Mammary microvascular endothelial cell (primary cell): Measurements from ENCODE around the gene LRRC10B. TPM values are rescaled to one million over a fixed set of nuclear protein-coding genes. Genes with fewer than 3 reads are reported as not detected.

Experiments used
- total RNA-seq: library from RNA; depleted of rRNA; stranded (reverse); fragments of >200 nt; gene quantifications from 2 replicates; pipeline ENCODE4 v1.2.3, GENCODE V29; 2015

The LRRC10B gene
- not detected in 2 replicates for total RNA-seq

DNA sequence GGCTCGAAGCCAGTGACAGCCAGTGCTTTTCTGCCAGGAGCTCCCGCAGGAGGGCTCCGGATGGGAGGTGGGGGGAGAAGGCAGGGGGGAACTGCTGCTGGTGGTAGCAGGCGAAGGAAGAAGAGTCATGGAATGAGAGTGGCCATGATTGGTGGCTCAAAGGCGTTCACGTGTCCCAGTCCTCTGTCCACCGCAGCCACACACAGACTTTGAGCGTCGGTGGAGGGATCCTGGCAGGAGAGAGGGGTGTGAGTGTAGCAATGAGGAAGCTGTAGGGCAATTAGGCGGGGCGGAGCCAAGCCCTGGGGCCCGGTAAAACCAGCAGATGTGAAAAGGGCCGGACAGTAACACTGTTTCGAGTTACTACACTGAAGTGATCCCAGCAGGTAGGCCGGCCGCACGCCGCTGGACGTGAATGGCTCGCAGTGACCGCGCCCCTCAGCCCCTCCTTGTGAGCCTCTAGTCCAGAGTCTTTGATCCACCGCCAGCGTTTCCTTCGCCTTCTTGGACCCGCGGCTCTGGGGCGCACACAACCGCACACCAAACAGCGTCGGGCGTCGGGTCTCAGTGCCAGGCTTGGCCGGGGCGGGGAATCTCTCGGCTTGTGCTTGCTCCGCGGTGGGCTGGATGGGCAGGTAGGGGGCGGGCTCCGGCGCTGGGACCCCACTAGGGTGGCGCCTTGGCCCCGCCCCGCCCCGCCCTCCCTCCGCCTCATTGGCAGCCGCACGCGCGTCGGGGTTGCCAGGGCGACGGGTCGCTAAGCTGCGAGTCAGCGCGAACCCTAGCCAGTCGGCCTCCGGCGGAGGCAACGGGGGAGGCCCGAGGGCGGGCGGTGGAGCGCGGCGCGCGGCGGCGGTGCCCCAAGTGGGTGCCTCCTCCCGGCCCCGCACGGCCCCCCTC lies at the start of gene LRRC10B:
Gene LRRC10B, plus strand, starts transcription at position 788 of the 900 bp plus-strand sequence. CDS start 250 bp downstream, outside the sequence.

Other genes with a start within 250 kb of the LRRC10B start
- gene VWCE, start 213.4 kb upstream of the LRRC10B start, total RNA-seq: 8.7 and 15.9 TPM in 2 replicates
- gene DDB1, start 175.6 kb upstream of the LRRC10B start, total RNA-seq: 191 and 196 TPM in 2 replicates
- gene TKFC, start 175.5 kb upstream of the LRRC10B start, total RNA-seq: 22.6 and 23.4 TPM in 2 replicates
- 40.4 and 45.9 TPM in 2 replicates for gene CYB561A3, start 146.9 kb upstream of the LRRC10B start, total RNA-seq
- 20.5 and 35.2 TPM in 2 replicates for gene TMEM138, start 146.4 kb upstream of the LRRC10B start, total RNA-seq
- 12.5 and 14.0 TPM in 2 replicates for gene TMEM216, start 116.2 kb upstream of the LRRC10B start, total RNA-seq
- gene CPSF7, start 78.8 kb upstream of the LRRC10B start, total RNA-seq: 25.9 and 30.7 TPM in 2 replicates
- gene SDHAF2, start 78.6 kb upstream of the LRRC10B start, total RNA-seq: 34.9 and 42.6 TPM in 2 replicates
- gene SYT7, start 72.3 kb downstream of the LRRC10B start, total RNA-seq: 0.05 and 0.07 TPM in 2 replicates
- 4.3 and 5.8 TPM in 2 replicates for gene DAGLA, start 171.6 kb downstream of the LRRC10B start, total RNA-seq
- 2.3 and 4.3 TPM in 2 replicates for gene MYRF, start 243.9 kb downstream of the LRRC10B start, total RNA-seq